Activated gamma-delta T cell (primary cell): ENCODE measurements around the gene SLC2A9.

Experiments used
- DNase-seq: peaks from one replicate; lab custom pipeline; 2025; lab: John Stamatoyannopoulos, UW

SLC2A9 gene

GRCh38 chr4:9891740-9892139, 129.6 kb downstream of the SLC2A9 start:
- no peak for DNase-seq

DNA sequence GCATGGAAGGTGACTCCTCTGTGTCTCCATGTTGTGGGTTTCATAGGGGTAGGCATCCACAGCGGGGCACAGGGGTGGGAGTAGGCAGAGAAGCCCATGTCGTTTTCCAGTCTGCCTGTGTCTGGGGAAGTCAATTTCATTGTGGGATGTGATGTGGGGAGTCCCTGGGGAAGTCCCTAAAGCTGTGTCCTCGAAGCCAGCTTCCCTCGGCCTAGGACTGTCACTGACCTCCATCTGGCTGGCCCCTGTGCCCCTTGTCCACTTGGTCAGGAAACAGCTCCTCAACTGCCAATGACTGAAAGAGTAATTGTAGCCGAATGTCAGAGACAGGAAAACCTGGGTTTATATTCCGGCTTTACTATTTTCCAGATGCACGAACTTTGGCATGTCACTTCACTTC, 130.2 kb downstream of the SLC2A9 start:
- no peak for DNase-seq

- DNase-seq, result no peak
Observed at GRCh38 chr4:9889306-9889705, 132.0 kb downstream of the SLC2A9 start.

DNA sequence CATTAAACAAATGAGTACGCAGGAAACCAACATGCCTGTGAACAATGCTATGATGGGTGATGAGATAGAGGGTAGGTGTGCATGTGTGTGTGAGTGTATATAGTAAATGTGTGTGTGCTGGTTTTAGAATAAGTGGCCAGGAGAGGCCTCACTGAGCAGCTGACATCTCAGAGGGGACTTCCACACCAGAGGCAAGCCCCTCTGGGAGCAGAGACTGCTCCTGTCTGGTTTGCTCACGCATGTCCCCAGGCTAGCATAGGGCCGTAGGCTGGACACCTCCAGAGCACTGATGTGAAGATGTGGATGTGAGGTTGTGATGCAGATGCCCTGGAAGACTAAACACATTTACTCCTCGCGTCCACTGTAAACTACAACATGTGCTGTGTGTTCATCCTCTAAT, 135.3 kb downstream of the SLC2A9 start:
- no peak for DNase-seq

- DNase-seq, result no peak
Observed at GRCh38 chr4:9880406-9881197, 140.7 kb downstream of the SLC2A9 start.

DNA sequence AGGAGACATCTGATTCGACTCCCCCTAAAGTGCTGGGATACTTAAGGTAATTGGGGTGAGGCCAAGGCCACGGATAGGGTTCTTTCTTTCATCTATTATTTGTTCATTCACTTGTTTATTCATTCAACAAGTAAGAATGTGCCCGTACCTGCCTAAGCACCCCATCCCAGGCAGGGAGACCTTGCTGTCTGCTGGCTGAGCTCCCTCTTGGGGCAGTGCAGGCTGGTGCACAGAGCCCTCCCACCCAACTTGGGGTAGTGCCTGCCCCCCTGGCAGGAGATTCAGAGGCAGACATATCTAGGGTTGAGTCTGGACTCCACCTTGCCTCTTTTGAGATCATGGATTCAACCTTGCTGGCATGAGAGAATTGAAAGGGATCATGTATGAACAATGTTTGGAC, 144.2 kb downstream of the SLC2A9 start:
- DNase-seq, result no peak

- no peak for DNase-seq
Observed at GRCh38 chr4:9875516-9875915, 145.8 kb downstream of the SLC2A9 start.

DNA sequence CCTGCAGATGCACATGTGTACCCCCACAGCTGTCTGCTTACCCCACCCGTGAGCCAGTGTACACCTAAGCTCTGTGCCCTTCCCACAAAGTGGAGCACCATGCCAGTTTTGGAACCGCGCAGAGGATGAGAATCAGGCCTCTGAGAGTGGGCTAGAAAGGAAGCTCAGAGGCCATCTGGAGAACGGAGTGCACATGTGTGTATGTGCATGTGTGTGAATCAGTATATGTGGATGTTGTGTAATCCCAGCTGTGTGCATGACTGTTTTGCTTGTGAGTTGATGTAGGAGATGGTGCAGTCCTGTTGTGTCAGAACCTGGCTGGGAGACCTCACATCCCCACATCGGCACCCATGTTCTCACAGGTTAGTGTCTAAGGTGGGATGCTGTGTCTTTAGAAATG, 146.9 kb downstream of the SLC2A9 start:
- no peak for DNase-seq

DNA sequence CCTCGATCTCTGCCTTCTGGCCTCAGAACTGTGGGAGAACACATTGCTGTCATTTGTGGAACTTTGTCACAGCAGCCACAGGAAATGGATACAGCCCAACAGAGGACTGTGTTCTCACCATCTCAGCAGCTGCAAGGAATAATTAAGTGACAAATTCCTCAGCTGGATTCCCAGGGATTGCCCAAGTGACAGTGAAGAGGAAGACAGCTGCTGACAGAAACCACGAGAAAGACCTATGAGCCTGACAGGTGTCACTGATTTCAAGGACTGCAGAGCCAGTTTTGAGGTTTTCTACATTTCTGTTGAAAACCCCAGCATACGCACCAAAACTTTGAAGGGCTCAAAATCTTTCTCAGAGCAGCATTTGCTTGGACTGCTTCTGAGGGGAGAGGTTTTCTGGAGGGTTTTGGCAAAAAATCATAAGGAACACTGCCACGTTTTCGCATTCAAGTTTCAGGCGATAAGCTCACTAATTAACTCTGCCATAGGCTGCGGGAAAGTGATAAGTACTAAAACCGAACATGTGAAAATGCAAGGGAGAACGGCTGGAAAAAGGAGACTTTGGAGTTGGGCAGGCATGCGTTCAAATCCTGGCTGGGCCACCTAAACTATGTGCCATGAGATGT, 151.0 kb downstream of the SLC2A9 start:
- no peak for DNase-seq

GRCh38 chr4:9867751-9868425, 153.4 kb downstream of the SLC2A9 start:
- no peak for DNase-seq

DNA sequence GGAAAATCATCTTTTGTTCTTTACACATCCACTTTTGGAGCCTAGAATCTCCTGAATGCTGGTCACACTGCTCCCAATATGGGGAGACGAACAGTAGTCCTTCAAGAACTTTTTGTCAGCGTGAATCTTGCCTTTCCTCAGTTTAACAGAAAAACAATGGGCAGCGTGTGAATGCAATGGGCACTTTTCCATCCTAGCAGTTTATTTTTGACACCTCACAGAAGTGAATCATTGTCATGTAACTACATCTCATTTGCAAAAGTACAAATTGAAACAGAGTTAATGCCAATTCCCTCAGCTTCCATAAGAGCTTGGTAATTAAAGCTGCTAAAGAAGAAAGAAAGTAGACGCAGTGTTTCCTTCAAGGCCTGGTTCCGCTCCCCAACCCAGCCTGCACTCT, 154.4 kb downstream of the SLC2A9 start:
- DNase-seq, result no peak

DNA sequence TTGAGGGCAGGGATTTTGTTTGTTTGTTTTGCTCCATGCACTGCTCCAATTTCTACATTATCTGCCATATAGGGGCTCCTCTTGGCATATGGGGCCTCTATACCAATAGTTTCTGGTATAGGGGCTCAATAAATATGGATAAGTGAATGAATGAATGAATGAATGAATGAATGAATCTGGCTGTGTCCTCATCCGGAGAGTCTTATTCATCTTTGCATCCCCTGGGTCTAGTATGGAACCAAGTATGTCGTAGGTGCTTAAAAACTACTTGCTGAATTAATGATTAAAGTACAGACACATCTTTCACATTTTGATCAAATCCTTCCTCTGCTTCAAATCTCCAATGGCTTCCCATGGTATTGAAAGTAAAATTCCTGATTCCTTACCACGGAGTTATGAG, 159.7 kb downstream of the SLC2A9 start:
- DNase-seq, result no peak

DNA sequence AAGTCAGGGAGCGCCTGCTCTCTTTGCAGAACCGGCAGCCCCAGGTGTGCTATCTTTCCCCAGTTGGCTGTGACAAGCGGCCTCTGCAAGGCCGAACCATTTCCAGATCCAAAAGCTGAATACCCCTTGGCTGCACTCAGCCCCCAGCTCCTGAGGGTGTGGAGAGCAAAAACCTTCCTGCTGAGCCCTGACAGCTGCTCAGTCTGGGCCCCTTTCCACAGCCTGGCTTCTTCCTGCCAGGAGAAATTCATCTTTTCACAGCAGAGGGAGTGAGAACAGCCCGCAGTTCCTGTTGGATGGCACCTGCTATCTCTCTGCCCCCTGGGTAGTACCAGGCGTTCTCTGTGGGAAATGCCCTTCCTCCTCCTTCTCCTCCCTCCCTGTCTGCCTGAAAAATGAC, 161.5 kb downstream of the SLC2A9 start:
- no peak for DNase-seq

DNA sequence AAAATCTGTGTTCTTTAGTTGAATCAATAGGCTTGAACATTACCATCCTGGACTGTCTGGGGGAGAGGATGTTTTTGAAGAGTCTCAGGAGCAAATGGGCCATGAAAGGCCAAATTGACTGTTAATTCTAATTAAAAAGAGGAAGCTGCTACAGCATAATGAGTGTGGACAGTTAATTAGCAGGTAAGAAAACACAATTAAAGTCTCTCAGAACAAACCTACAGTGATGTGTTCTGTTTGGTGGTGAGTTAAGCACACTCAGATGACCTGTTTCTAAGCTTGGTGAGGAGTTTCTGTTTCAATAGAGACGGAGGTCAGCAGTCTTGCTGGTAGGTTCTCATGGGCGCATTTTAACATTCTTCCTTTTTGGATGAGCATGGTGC, 171.8 kb downstream of the SLC2A9 start:
- no peak for DNase-seq

DNA sequence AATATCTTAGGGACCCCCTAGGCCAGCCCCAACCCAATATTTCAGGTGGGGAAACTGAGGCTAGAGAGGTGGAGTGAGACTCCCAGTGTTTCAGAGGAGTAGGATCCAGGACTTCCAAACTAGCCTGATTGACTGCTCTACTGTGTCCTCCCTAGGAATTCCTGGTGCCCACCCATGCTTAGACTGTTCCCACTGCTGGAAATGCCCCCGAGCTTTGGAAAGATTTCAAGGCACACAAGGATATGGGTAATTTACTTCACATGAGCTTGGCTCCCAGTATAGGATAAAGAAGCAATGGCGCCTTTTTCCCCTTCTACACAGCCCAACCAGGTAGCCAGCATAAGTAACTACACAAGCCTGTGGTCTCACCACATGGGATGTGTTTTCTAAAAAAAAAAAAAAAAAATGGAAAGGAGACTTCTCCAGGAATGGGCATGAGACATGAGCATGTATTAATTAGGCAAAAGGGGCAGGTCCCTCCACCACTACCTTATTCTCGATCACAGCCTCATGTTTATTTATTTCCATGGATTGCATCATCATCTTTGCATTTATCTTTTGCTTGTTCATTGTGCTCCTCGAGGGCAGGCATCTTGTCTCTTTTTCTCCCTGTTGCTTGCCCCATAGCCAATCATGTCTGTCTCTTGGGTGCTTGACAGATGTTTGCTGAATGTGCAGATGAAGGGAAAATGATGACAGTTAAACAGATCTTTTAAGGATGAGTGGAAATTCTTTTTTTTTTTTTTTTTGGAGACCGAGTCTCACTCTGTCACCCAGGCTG, 173.1 kb downstream of the SLC2A9 start:
- DNase-seq, result no peak

GRCh38 chr4:9845791-9846493, 175.4 kb downstream of the SLC2A9 start:
- DNase-seq, result no peak

- no peak for DNase-seq
Observed at GRCh38 chr4:9841072-9841471, 180.2 kb downstream of the SLC2A9 start.

GRCh38 chr4:9835430-9835829, 185.9 kb downstream of the SLC2A9 start:
- DNase-seq, result no peak

DNA sequence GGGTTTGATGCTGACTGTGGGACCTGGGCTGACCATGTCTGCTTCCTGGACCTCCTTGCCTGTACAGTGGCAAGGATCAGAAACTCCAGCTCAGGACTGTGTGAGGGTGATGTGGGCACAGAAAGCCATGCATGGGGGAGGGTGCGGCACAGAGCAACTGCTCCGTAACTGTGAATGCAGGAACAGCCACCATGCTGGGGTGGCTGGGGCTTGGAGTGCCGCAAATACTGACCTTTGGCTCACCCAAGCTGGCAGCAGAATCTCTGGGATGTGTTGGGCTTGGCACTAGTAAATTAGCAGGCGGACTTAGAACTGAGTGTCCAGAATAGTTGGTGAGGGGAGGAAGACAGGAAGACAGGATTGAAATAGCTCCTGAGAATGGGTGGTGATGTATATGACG, 187.9 kb downstream of the SLC2A9 start:
- no peak for DNase-seq

DNA sequence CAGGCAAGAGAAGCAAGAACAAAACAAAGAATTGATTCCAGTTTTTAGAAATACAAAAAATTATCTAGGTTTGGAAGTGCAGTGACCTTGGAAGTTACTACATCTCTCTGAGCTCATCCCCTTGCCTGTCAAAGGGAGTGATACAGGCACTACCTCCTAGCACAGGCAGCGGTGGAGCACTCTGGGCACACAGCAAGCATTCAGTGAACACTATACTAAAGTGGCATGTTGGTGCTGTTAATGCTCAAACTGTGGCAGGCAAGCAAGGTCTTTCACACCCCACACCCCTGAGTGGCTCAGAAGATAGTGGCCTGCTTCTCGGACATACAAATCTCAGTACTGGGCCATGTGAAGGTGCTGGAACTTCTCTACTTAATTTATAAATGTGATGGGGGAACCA, 188.7 kb downstream of the SLC2A9 start:
- DNase-seq, result no peak

- DNase-seq, result no peak
Observed at GRCh38 chr4:9826551-9826950, 194.7 kb downstream of the SLC2A9 start.

DNA sequence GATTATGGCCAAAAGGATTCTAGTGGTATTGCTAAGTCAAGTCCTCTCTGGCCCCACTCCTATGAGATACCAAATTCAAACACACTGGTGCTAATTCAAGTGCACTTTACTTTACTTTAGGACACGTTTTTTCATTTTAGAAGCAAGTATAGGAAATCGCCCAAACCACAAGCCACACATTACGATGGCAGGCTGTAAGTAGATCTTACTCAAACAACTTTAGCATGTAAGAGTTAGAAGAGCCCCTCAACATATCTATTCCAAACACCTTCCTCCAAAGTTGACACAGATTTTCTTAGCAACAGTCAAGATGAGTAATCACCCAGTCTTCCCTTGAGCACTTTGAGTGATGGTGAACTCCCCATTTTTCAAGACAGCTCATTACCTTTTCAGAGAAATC, 196.2 kb downstream of the SLC2A9 start:
- DNase-seq, result no peak
